Small intestine (tissue), 16 donors: ENCODE data around the gene JKAMP. TPM values are rescaled to one million over a fixed set of nuclear protein-coding genes. Genes with fewer than 3 reads are reported as not detected.
"Not testable (repeated sequence)": the region's sequence is repeated elsewhere in the genome, so short reads cannot be mapped to it uniquely, and the experiment has no call there.

Source experiments
- DNase-seq, 2 donors: peaks; one replicate each; pipeline versions ENCODE4 v3.0.0 to v3.0.0-alpha.2; 2013
- FAIRE-seq: peaks from 2 replicates; lab custom pipeline; 2012; peaks lifted over from hg19 to GRCh38; lab: Jason Lieb, UNC
- H3K27ac ChIP-seq, 3 donors: one replicate each; pipeline ENCODE4 v1.5.1; 2013; ENCODE audit warnings: low read length in 2 of 3, mild to moderate bottlenecking in 2 of 3, control low read depth in 1 of 3, inconsistent platforms in 1 of 3, low read depth in 1 of 3, moderate library complexity in 1 of 3
- H3K27me3 ChIP-seq, 3 donors: one replicate each; pipeline ENCODE4 v1.6.1; 2013; ENCODE audit warnings: low read length in 3 of 3, inconsistent platforms in 1 of 3; ENCODE audit not compliant: control insufficient read depth in 3 of 3, insufficient read depth in 3 of 3
- H3K36me3 ChIP-seq, 3 donors: one replicate each; pipeline ENCODE4 v1.6.1; 2013; ENCODE audit warnings: low read length in 3 of 3, inconsistent platforms in 1 of 3, low read depth in 1 of 3, mild to moderate bottlenecking in 1 of 3, moderate library complexity in 1 of 3; ENCODE audit not compliant: control insufficient read depth in 3 of 3, insufficient read depth in 2 of 3
- H3K4me1 ChIP-seq, 3 donors: one replicate each; pipeline ENCODE4 v1.6.1; 2013; ENCODE audit warnings: low read length in 2 of 3, inconsistent platforms in 1 of 3, low read depth in 1 of 3, mild to moderate bottlenecking in 1 of 3, moderate library complexity in 1 of 3; ENCODE audit not compliant: control insufficient read depth in 3 of 3, insufficient read depth in 2 of 3
- H3K4me3 ChIP-seq, 3 donors: one replicate each; pipeline ENCODE4 v1.5.1; 2013; ENCODE audit warnings: low read length in 3 of 3, control low read depth in 1 of 3, inconsistent platforms in 1 of 3, low read depth in 1 of 3, mild to moderate bottlenecking in 1 of 3, moderate library complexity in 1 of 3
- H3K9me3 ChIP-seq, 2 donors: one replicate each; pipeline ENCODE4 v1.6.1; 2013; ENCODE audit warnings: low read depth in 1 of 2, low read length in 1 of 2; ENCODE audit not compliant: control insufficient read depth in 2 of 2, insufficient read depth in 1 of 2
- WGBS, 3 donors: extraction: QIAGEN DNeasy Blood & Tissue Kit; methylation state at CpG; one replicate each; pipeline ENCODE4 v1.1.7; 2013; 5-methylcytosine and 5-hydroxymethylcytosine counted together
- long read RNA-seq, 10 donors: transcript quantifications; one replicate each; lab custom pipeline, GENCODE V29; 2026
- polyA plus RNA-seq, 4 donors: library from polyadenylated mRNA; stranded (reverse) in 3 of 4; unstranded in 1 of 4; fragments of 200-250 nt in 3 of 4; fragments of 120-200 nt in 1 of 4; gene quantifications; one replicate each; pipeline versions ENCODE4 v1.2.1 to v1.2.3, GENCODE V29; 2013
- donor health status: healthy with polysubstance abuse.
- donor health status: control.
- donor health status: control.
- donor health status: Bipolar disorder and iron deficiency.
- donor health status: healthy.

The JKAMP gene, protein sequence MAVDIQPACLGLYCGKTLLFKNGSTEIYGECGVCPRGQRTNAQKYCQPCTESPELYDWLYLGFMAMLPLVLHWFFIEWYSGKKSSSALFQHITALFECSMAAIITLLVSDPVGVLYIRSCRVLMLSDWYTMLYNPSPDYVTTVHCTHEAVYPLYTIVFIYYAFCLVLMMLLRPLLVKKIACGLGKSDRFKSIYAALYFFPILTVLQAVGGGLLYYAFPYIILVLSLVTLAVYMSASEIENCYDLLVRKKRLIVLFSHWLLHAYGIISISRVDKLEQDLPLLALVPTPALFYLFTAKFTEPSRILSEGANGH
- 10 to 100 TPM; 12.7 to 57.3 (median 22.7) TPM for polyA plus RNA-seq
- long read RNA-seq, donor 1: 0 reads
- long read RNA-seq, donor 2, partial matches to known transcripts: 0 of 10 reads
- long read RNA-seq, donor 2, other reads (novel, unspliced or antisense): 0 of 10 reads
- long read RNA-seq, donor 3, transcript JKAMP-214 (6 exons, 2,302 nt): minor isoform, 5 of 30 reads
- long read RNA-seq, donor 3, transcript JKAMP-201 (7 exons, 1,726 nt): major isoform, 9 of 30 reads
- long read RNA-seq, donor 3, partial matches to known transcripts: 13 of 30 reads
- long read RNA-seq, donor 3, other reads (novel, unspliced or antisense): 0 of 30 reads
- long read RNA-seq, donor 4, partial matches to known transcripts: 0 of 2 reads
- long read RNA-seq, donor 4, other reads (novel, unspliced or antisense): 0 of 2 reads
- long read RNA-seq, donor 5, partial matches to known transcripts: 0 of 4 reads
- long read RNA-seq, donor 5, other reads (novel, unspliced or antisense): 0 of 4 reads
- long read RNA-seq, donor 6, transcript JKAMP-201 (7 exons, 1,726 nt): major isoform, 14 of 24 reads
- long read RNA-seq, donor 6, partial matches to known transcripts: 0 of 24 reads
- long read RNA-seq, donor 6, other reads (novel, unspliced or antisense): 0 of 24 reads
- long read RNA-seq, donor 7: 0 reads
- long read RNA-seq, donor 8: 0 reads
- long read RNA-seq, donor 9, partial matches to known transcripts: 0 of 5 reads
- long read RNA-seq, donor 9, other reads (novel, unspliced or antisense): 0 of 5 reads
- long read RNA-seq, donor 10, transcript JKAMP-203 (7 exons, 1,636 nt): minor isoform, 9 of 25 reads
- long read RNA-seq, donor 10, transcript JKAMP-201 (7 exons, 1,726 nt): major isoform, 12 of 25 reads
- long read RNA-seq, donor 10, partial matches to known transcripts: 0 of 25 reads
- long read RNA-seq, donor 10, other reads (novel, unspliced or antisense): 0 of 25 reads

DNA sequence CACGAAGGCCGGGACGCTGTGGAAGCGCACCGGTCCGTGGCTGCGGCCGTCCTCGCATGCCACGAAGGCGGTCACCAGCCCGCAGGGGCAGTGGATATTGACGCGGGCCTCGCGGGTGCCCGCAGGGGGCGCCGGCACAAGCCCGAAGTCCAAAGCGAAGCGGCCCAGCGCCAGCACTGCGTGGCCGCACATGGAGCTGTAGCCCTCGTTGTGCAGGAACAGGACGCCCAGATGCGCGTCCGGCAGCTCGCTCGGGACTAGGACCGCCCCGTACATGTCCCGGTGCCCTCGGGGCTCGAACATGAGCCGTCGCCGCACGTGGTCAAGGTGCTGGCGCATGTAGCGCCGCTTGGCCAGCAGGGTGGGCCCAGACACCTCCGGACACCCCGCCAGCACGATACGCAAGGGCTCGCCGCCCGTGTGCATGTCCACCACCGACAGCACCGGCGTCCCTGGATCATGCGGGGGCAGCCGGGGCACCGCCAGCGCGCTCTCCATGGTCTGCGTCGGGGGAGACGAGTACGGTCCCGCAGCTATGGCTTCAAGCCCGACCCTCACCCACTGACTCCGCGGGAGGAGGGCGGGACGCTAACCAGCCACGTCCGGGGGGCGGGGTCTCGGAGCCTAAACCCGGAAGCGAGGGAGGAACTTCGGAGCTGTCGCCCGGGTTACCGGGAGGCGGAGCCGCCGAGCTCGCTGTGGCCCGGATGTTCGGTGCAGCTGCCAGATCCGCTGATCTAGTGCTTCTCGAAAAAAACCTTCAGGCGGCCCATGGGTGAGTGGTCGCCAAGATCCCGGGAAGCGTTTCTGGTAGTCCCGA is at the start of gene JKAMP, which contains the start of gene L3HYPDH:
TSS of gene JKAMP (plus strand) at position 699 of the 820 bp plus-strand sequence. CDS start at position 772, 73 bp downstream.
TSS of gene L3HYPDH (minus strand) at position 590 of the 820 bp plus-strand sequence. CDS start at position 498, 92 bp downstream.
- H3K9me3 ChIP-seq: no peaks in the 10 kb centered on the region
- peaks cover 0 to 3% (median 2%) of the 10 kb centered on the region in 3 donors for H3K36me3 ChIP-seq
- 0 to 1% (median 0%) methylated on average over 88 to 92 of the region's 92 CpGs for WGBS, 3 donors
- peaks cover 9 to 33% (median 26%) of the 10 kb centered on the region in 3 donors for H3K4me1 ChIP-seq
- peak within 1 kb of the TSS; percentile 61 to 93 (median 91) for H3K27ac ChIP-seq
- DNase-seq (peak; percentile 95 to 98), FAIRE-seq (no peak)
- H3K4me3 ChIP-seq: peak within 1 kb of the TSS; percentile 64 to 81 (median 81)
- no peaks in the 10 kb centered on the region for H3K27me3 ChIP-seq

DNA sequence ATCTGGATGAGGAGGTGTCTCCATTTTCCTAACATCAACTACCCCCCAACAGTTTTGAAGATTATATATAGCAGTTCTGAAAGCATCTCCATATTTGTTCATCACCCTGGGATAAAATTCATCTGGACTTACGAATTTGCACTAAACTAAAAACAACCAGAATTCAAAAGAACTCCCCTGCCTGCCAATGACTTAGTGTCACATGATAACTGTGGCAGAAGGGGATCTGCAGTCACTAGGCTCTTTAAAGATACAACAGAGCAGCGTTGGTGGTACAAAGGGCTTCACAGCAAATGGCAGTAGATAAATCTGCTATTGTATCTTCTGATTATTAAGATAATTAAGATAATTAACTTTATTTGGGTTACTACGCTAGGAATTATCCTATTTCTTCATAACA is 49.2 kb upstream of the JKAMP start:
- DNase-seq: no peak
- 83 to 89% (median 87%) methylated on average over 3 of the region's 3 CpGs for WGBS, 3 donors
- Histone ChIP-seq H3K9me3 (no peaks in the 10 kb centered on the region), H3K36me3 (no peaks in the 10 kb centered on the region), H3K4me1 (no peaks in the 10 kb centered on the region), H3K27me3 (no peaks in the 10 kb centered on the region), H3K4me3 (no peak overlapping the region), H3K27ac (no peak overlapping the region)
- FAIRE-seq: no peak

DNA sequence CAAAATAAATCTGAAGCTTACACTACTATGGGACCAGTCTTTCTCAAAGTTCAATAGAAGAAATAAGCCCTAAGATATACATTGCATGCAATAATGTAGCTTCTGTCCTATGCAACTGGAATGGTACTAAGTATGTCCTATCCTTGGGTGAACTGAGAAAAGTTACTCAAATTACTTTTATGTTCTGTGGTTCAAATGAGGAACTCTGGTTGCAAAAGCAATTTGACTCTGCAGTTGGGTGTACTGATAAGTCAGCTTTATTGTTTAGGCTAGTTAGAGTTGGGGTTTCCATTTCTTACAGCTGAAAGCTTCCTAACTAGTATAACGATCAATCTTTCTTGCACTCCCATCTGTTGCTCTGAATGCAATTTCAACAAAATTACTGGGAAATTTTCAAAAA is 48.3 kb upstream of the JKAMP start:
- Histone ChIP-seq H3K4me1 (no peaks in the 10 kb centered on the region), H3K9me3 (no peaks in the 10 kb centered on the region), H3K27ac (no peak overlapping the region), H3K27me3 (no peaks in the 10 kb centered on the region), H3K4me3 (no peak overlapping the region), H3K36me3 (no peaks in the 10 kb centered on the region)
- FAIRE-seq (no peak), DNase-seq (no peak)
- WGBS, 3 donors: 83 to 95% (median 84%) methylated on average over 1 of the region's 1 CpG

DNA sequence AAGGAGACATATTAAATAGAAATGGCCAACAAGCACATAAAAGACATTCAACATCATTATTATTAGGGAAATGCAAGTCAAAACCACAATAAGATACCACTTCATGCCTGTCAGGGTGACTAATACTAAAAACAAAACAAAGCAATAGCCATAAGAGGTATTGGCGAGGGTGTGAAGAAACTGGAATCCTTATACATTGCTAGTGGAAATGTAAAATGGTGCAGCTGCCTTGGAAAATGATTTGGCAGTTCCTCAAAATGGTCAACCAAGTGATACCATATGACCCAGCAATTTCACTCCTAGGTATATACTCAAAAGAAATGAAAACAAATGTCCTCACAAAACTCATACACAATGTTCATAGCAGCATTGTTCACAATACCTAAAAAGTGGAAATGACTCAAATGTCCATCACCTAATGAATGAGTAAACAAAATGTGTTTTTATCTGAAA is 46.1 kb upstream of the JKAMP start:
- no peaks in the 10 kb centered on the region for H3K4me1 ChIP-seq
- DNase-seq: no peak
- H3K4me3 ChIP-seq: no peak overlapping the region
- no peak for FAIRE-seq
- WGBS, 3 donors: 81 to 87% (median 85%) methylated on average over 1 of the region's 1 CpG
- no peaks in the 10 kb centered on the region for H3K27me3 ChIP-seq
- no peaks in the 10 kb centered on the region for H3K36me3 ChIP-seq
- H3K27ac ChIP-seq: no peak overlapping the region
- no peaks in the 10 kb centered on the region for H3K9me3 ChIP-seq

DNA sequence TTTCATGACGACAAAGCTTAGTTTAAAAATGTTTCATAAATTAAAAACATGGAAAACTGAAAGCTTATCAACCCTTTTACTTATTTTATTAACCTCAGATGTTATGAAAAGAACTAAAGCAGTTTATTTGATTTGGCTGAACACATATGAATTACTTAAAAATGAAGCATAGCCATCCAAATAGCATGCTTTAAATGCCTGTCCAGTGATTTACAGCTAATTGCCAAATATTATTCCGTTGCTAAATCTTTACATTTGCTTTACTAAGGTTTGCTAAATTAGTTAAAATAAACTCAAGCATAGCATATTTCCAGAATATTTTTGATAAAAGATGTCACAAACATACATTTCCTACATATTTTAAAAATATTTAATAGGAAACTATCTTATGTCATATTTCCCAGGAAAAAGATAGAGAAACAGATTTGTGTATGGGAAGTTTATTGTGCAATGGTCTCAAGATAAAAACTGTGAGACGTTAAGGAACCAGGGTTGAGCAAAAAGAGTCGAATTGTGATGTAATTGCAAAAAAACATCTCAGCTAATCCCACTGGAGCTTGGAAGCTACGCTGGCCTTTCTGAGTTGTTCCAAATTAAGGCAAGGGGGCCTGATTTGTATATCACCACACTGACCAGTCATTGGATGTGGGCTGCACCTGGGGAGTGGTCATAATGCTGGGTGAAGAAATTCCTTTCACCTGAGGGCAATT is 44.9 kb upstream of the JKAMP start:
- no peak for DNase-seq
- Histone ChIP-seq H3K4me3 (no peak overlapping the region), H3K4me1 (no peaks in the 10 kb centered on the region), H3K36me3 (no peaks in the 10 kb centered on the region), H3K9me3 (no peaks in the 10 kb centered on the region), H3K27ac (no peak overlapping the region), H3K27me3 (no peaks in the 10 kb centered on the region)
- no peak for FAIRE-seq
- 67 to 86% (median 84%) methylated on average over 5 of the region's 5 CpGs for WGBS, 3 donors

DNA sequence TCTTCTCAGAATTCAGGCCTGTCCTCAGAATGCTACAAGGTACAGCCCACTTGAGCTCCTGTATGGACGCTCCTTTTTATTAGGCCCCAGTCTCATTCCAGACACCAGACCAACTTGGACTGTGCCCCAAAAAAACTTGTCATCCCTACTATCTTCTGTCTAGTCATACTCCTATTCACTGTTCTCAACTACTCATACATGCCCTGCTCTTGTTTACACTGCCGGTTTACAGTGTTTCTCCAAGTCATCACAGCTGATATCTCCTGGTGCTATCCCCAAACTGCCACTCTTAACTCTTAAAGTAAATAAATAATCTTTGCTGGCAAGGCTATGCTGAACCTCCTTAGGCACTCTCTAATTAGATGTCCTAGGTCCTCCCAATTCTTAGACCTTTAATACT is 35.6 kb upstream of the JKAMP start:
- H3K4me3 ChIP-seq, H3K9me3 ChIP-seq, H3K27me3 ChIP-seq, H3K27ac ChIP-seq, H3K4me1 ChIP-seq, H3K36me3 ChIP-seq, DNase-seq, FAIRE-seq: not testable (repeated sequence)
- WGBS, 3 donors: 70 to 79% (median 74%) methylated on average over 2 of the region's 2 CpGs

DNA sequence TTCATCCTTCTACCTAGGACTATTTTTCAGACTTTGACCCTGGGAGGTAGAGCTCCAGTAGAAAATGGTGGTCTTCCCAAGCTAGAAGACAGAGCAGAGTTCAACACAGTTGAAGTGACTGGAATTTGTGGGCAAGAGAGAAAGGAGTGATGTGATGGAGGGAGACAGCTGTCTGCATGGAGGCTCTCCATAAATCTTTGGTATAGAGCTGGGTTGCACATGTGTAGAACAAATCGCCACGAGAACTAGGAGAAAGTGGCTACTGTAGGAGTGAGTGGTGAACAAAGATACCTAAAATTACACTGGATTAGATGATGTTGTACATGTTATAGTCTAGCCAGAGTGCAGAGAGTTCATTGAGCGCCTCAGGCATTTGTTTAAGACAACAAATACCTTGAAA is 33.6 kb upstream of the JKAMP start:
- no peak for DNase-seq
- FAIRE-seq: no peak
- Histone ChIP-seq H3K4me1 (no peaks in the 10 kb centered on the region), H3K27me3 (no peaks in the 10 kb centered on the region), H3K9me3 (no peaks in the 10 kb centered on the region), H3K27ac (no peak overlapping the region), H3K4me3 (no peak overlapping the region), H3K36me3 (no peaks in the 10 kb centered on the region)
- WGBS, 3 donors: 95 to 98% (median 97%) methylated on average over 3 of the region's 3 CpGs
